Liver (tissue), 9 donors: Measurements from ENCODE around the gene TAS2R40. TPM values are rescaled to one million over a fixed set of nuclear protein-coding genes. Genes with fewer than 3 reads are reported as not detected.

Experiments used
- DNase-seq: peaks from one replicate; pipeline ENCODE4 v3.0.0-alpha.2; 2017; ENCODE audit warnings: low spot score
- H3K27ac ChIP-seq, 2 donors: one replicate each; pipeline ENCODE4 v1.7.0; 2013; ENCODE audit warnings: inconsistent platforms in 2 of 2, low read length in 2 of 2, control low read depth in 1 of 2, low read depth in 1 of 2, mild to moderate bottlenecking in 1 of 2
- H3K27me3 ChIP-seq, 4 donors: one replicate each; pipeline versions ENCODE4 v1.6.1 to v1.7.0; 2013; ENCODE audit warnings: low read length in 3 of 4, inconsistent platforms in 1 of 4, mild to moderate bottlenecking in 1 of 4, moderate library complexity in 1 of 4; ENCODE audit not compliant: control insufficient read depth in 4 of 4, insufficient read depth in 4 of 4
- H3K36me3 ChIP-seq, 4 donors: one replicate each; pipeline versions ENCODE4 v1.6.1 to v1.7.0; 2013; ENCODE audit warnings: low read length in 3 of 4, mild to moderate bottlenecking in 3 of 4, low read depth in 1 of 4, moderate library complexity in 1 of 4; ENCODE audit not compliant: control insufficient read depth in 4 of 4, insufficient read depth in 3 of 4
- H3K4me1 ChIP-seq, 4 donors: one replicate each; pipeline versions ENCODE4 v1.6.1 to v1.7.0; 2013; ENCODE audit warnings: low read length in 3 of 4, mild to moderate bottlenecking in 3 of 4, moderate library complexity in 1 of 4; ENCODE audit not compliant: control insufficient read depth in 4 of 4, insufficient read depth in 4 of 4
- H3K4me3 ChIP-seq, 3 donors: one replicate each; pipeline versions ENCODE4 v1.6.1 to v1.7.0; 2013; ENCODE audit warnings: low read length in 3 of 3, control low read depth in 1 of 3, low read depth in 1 of 3, mild to moderate bottlenecking in 1 of 3
- H3K9ac ChIP-seq, 2 donors: one replicate each; pipeline ENCODE4 v1.7.0; 2013; ENCODE audit warnings: low read length in 2 of 2, mild to moderate bottlenecking in 2 of 2, moderate library complexity in 2 of 2, control low read depth in 1 of 2, low read depth in 1 of 2
- H3K9me3 ChIP-seq, 4 donors: one replicate each; pipeline versions ENCODE4 v1.6.1 to v1.7.0; 2013; ENCODE audit warnings: low read length in 3 of 4; ENCODE audit not compliant: control insufficient read depth in 4 of 4
- ATF3 ChIP-seq: IDR thresholded peaks from 2 replicates; pipeline ENCODE4 v1.6.1; 2016; ENCODE audit warnings: antibody characterized with exemption
- CTCF ChIP-seq: fragments of 150-350 bp; IDR thresholded peaks from 2 replicates; pipeline ENCODE4 v1.5.1; 2017; ENCODE audit warnings: improper control_type of control experiment, low read depth, low read length; ENCODE audit not compliant: missing input control
- EGR1 ChIP-seq, 2 donors: IDR thresholded peaks; 2 replicates each; pipeline ENCODE4 v1.6.1; 2016 to 2018; ENCODE audit warnings: antibody characterized with exemption in 2 of 2, low read depth in 2 of 2
- FOXA1 ChIP-seq: IDR thresholded peaks from 2 replicates; pipeline ENCODE4 v1.6.1; 2016; ENCODE audit warnings: antibody characterized with exemption
- FOXA2 ChIP-seq: IDR thresholded peaks from 2 replicates; pipeline ENCODE4 v1.6.1; 2016; ENCODE audit warnings: antibody characterized with exemption
- GABPA ChIP-seq, 2 donors: IDR thresholded peaks in 1 of 2; conservative IDR thresholded peaks in 1 of 2; 2 replicates each; pipeline ENCODE4 v1.6.1; 2016; ENCODE audit warnings: antibody characterized with exemption in 2 of 2, mild to moderate bottlenecking in 1 of 2, moderate library complexity in 1 of 2
- HNF4A ChIP-seq, 2 donors: conservative IDR thresholded peaks; 2 replicates each; pipeline ENCODE4 v1.6.1; 2016; ENCODE audit warnings: antibody characterized with exemption in 2 of 2, mild to moderate bottlenecking in 2 of 2
- JUND ChIP-seq, 2 donors: IDR thresholded peaks; 2 replicates each; pipeline ENCODE4 v1.6.1; 2016; ENCODE audit warnings: antibody characterized with exemption in 2 of 2
- MAX ChIP-seq: IDR thresholded peaks from 2 replicates; pipeline ENCODE4 v1.6.1; 2016; ENCODE audit warnings: antibody characterized with exemption
- REST ChIP-seq: IDR thresholded peaks from 2 replicates; pipeline ENCODE4 v1.6.1; 2016; ENCODE audit warnings: antibody characterized with exemption, mild to moderate bottlenecking
- RXRA ChIP-seq, 2 donors: IDR thresholded peaks; 2 replicates each; pipeline ENCODE4 v1.6.1; 2017 to 2018; ENCODE audit warnings: antibody characterized with exemption in 2 of 2, mild to moderate bottlenecking in 1 of 2
- SP1 ChIP-seq: IDR thresholded peaks from 2 replicates; pipeline ENCODE4 v1.6.1; 2018; ENCODE audit warnings: antibody characterized with exemption, mild to moderate bottlenecking
- TAF1 ChIP-seq: conservative IDR thresholded peaks from 2 replicates; pipeline ENCODE4 v1.6.1; 2016; ENCODE audit warnings: antibody characterized with exemption, mild to moderate bottlenecking
- YY1 ChIP-seq: IDR thresholded peaks from 2 replicates; pipeline ENCODE4 v1.6.1; 2016; ENCODE audit warnings: antibody characterized with exemption, mild to moderate bottlenecking
- ZBTB33 ChIP-seq: IDR thresholded peaks from 2 replicates; pipeline ENCODE4 v1.6.1; 2016; ENCODE audit warnings: antibody characterized with exemption
- WGBS: extraction: QIAGEN DNeasy Blood & Tissue Kit; methylation state at CpG from one replicate; pipeline ENCODE4 v1.1.7; 2013; 5-methylcytosine and 5-hydroxymethylcytosine counted together
- polyA plus RNA-seq, 2 donors: library from polyadenylated mRNA; stranded (reverse) in 1 of 2; unstranded in 1 of 2; fragments of 200-250 nt in 1 of 2; fragments of >200 nt in 1 of 2; fragmentation: Nextera tagmentation in 1 of 2; extraction: Ambion mirVana in 1 of 2; gene quantifications; one replicate each; pipeline versions ENCODE4 v1.2.1 to v1.2.3, GENCODE V29; 2013 to 2015
- total RNA-seq, 2 donors: library from RNA; depleted of rRNA; stranded (reverse); fragments of >200 nt; gene quantifications; one replicate each; pipeline ENCODE4 v1.2.3, GENCODE V29; 2014
- donor health status: healthy.
- donor health status: healthy.
- donor health status: healthy.
- donor health status: healthy.
- donor health status: healthy.

TAS2R40 gene
- total and polyA plus RNA-seq, 4 donors: not detected

GRCh38 chr7:143205560-143206293 lies 16.1 kb upstream of the TAS2R40 start:
- Histone ChIP-seq H3K27me3 (no peaks in the 10 kb centered on the region), H3K9me3 (no peaks in the 10 kb centered on the region), H3K4me1 (no peaks in the 10 kb centered on the region), H3K9ac (no peak overlapping the region), H3K36me3 (no peaks in the 10 kb centered on the region), H3K27ac (no peak overlapping the region), H3K4me3 (no peak overlapping the region)
- no peak for DNase-seq
- 76% methylated on average over 13 of the region's 13 CpGs for WGBS
- TF ChIP-seq CTCF: no peak
- TF ChIP-seq TAF1: no peak
- no peak for TF ChIP-seq YY1
- TF ChIP-seq SP1: no peak
- no peak for TF ChIP-seq GABPA (IDR thresholded peaks at IDR 0.05 in 1 of 2, conservative IDR thresholded peaks at IDR 0.05 in 1 of 2)
- no peak for TF ChIP-seq FOXA2
- TF ChIP-seq REST: no peak
- no peak for TF ChIP-seq JUND (IDR thresholded peaks at IDR 0.05)
- TF ChIP-seq HNF4A (conservative IDR thresholded peaks at IDR 0.05): no peak
- TF ChIP-seq ZBTB33: no peak
- no peak for TF ChIP-seq RXRA (IDR thresholded peaks at IDR 0.05)

GRCh38 chr7:143210541-143210940 lies 11.3 kb upstream of the TAS2R40 start:
- 60% methylated on average over 4 of the region's 4 CpGs for WGBS

More at GRCh38 chr7:143210541-143210940, 11.3 kb upstream of the TAS2R40 start:
- Histone ChIP-seq H3K9me3 (no peaks in the 10 kb centered on the region), H3K27ac (no peak overlapping the region), H3K27me3 (no peaks in the 10 kb centered on the region), H3K9ac (no peak overlapping the region), H3K4me3 (no peak overlapping the region), H3K4me1 (no peaks in the 10 kb centered on the region), H3K36me3 (no peaks in the 10 kb centered on the region)
- no peak for TF ChIP-seq ATF3
- TF ChIP-seq GABPA (IDR thresholded peaks at IDR 0.05 in 1 of 2, conservative IDR thresholded peaks at IDR 0.05 in 1 of 2): no peak
- no peak for TF ChIP-seq ZBTB33
- no peak for TF ChIP-seq FOXA2
- no peak for TF ChIP-seq FOXA1
- no peak for TF ChIP-seq TAF1
- no peak for TF ChIP-seq CTCF
- no peak for TF ChIP-seq EGR1 (IDR thresholded peaks at IDR 0.05; ENCODE audit: low read depth in 2 of 2)
- TF ChIP-seq MAX: no peak
- no peak for DNase-seq
